NCI-H1436 treated with DMSO at 0.1 percent for 48 hours (cell line): ENCODE measurements around the gene RPS6KA2.

Experiments
- DNase-seq: peaks from one replicate; lab custom pipeline; 2025; lab: John Stamatoyannopoulos, UW

Gene RPS6KA2

DNA sequence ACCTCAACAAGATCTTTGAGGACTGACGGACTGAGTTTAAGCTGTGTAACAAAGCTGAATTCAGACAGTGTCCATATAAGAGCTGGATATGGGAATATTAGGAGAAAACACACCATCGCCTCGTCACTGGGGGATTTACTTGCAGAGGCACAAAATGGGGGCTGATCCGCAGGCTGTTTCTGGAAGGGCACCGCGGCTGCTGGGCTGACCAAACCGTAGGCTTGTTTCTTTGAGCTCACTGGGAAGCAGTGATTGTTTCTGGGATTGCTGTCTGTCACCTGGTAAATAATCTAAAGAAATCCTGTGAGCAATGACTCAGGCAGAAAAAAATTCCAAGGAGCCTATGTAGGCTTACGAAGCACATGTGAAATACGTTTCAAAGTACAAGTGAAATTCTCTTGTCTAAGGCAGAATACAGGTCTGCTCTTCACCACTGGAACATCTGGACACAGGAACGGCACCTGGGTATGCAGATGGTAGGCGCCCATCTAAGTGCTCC, 180.4 kb downstream of the RPS6KA2 start:
- no peak for DNase-seq

DNA sequence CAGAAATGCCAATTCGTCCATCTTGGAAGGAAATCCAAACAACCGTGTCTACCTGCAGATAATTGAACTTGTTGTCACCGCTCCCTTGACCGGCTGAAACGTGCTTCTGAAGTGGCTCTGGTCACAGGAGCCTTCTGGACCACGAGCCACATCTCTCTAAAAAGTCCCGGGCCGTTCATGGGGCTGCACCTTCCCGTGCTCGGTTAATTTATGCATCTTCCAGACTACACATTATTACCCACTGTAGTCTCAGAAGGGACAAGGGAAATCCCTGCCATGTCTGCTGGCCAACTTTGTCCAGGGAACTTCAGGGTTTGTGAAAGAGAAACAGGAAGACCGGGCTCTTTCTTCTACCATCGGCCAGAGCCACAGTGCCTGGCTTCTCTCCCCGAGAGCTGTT, 180.9 kb downstream of the RPS6KA2 start:
- no peak for DNase-seq

- no peak for DNase-seq
Observed at GRCh38 chr6:166444446-166444845, 182.6 kb downstream of the RPS6KA2 start.

- no peak for DNase-seq
Observed at GRCh38 chr6:166443166-166443565, 183.9 kb downstream of the RPS6KA2 start.

DNA sequence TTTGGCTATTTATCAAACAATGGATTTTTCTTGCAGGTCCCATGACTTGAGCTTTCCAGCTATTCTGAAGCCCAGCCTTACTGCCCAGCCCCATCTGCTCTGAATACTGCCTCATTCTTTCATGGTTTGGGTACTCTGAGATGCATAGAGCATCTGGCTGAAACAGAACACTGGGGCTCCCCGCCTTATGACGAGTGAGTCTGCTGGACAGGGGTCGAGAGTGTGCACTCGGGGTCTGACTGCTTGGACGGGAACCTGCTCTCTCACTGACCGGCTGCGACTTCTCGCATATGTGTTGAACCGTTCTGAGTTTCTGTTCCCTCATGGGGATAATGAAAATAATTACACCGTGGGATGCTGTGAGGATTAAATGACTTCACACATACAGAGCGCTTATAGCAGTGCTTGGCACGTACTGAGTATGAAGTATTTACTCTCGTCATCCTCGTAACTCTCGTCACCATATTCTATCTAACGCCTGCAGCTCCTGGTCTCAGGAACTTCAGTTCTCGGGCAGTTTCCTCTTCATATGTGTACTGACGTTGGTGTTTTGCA, 184.8 kb downstream of the RPS6KA2 start:
- no peak for DNase-seq

GRCh38 chr6:166441325-166442078, 185.5 kb downstream of the RPS6KA2 start:
- DNase-seq, result no peak

- DNase-seq, result no peak
Observed at GRCh38 chr6:166440729-166441128, 186.3 kb downstream of the RPS6KA2 start.

GRCh38 chr6:166440106-166440505, 186.9 kb downstream of the RPS6KA2 start:
- DNase-seq, result no peak

DNA sequence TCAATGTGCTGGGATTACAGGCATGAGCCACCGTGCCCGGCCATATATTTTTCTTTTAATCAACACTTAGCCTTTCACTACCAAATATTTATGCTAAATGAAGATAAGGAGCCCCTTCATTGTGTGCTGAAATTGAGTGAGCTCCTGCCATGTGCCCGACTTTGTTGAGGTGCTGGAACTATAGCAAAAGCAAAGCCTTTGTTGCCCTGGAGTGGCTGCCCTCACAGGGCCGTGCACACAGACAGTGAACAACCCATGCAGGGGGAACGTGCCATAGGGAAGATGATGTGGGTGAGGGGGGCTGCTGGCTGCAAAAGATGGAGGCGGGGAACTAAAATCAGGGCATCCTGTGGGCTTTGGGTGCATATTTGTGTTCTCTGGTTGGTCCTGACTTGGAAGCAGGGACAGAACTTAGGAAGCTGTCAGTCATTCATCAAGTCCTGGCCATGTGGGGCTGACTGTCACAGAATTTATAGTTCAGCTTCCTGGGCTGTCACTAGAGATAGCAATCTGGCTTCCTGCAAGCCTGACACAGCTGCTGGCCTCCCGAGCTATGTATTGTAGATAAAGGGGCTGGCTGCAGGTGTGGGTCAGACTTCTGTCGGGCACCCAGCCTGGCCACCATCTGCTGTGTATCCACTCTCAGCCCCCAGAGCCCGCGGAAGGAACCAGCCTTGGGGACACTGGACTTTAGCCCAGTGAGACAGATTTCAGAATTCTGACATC, 187.5 kb downstream of the RPS6KA2 start:
- DNase-seq, result no peak

DNA sequence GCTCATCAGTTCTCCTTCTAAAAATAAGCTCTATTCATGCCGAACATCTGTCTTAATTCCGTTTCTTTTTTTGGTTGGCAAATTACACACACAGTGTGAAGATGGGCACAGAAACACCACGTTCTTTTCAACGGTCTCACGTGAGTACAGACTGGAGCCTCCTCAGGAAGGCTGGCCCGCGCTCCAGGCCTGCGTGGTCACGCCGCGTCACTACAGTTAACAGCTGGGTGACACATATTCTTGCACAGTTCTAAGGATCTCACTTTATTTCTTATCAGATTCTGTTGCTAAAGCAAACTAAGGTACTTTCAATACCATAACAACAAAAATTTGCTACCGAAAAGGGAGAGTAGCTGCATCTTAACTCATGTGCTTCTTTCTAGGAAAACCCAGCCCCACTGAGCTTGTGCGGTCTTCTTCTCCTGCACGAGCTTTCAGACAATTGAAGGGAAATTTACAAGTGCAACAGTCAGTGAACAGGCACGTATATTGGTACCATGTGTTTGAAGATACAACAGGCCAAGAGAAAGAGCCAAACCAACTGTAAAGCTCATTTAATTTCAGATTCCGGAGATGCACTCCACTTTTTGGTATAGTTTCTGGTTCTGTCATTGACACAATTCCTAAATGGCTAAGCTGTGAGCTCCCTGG, 188.7 kb downstream of the RPS6KA2 start:
- no peak for DNase-seq

- no peak for DNase-seq
Observed at GRCh38 chr6:166437661-166438060, 189.4 kb downstream of the RPS6KA2 start.

DNA sequence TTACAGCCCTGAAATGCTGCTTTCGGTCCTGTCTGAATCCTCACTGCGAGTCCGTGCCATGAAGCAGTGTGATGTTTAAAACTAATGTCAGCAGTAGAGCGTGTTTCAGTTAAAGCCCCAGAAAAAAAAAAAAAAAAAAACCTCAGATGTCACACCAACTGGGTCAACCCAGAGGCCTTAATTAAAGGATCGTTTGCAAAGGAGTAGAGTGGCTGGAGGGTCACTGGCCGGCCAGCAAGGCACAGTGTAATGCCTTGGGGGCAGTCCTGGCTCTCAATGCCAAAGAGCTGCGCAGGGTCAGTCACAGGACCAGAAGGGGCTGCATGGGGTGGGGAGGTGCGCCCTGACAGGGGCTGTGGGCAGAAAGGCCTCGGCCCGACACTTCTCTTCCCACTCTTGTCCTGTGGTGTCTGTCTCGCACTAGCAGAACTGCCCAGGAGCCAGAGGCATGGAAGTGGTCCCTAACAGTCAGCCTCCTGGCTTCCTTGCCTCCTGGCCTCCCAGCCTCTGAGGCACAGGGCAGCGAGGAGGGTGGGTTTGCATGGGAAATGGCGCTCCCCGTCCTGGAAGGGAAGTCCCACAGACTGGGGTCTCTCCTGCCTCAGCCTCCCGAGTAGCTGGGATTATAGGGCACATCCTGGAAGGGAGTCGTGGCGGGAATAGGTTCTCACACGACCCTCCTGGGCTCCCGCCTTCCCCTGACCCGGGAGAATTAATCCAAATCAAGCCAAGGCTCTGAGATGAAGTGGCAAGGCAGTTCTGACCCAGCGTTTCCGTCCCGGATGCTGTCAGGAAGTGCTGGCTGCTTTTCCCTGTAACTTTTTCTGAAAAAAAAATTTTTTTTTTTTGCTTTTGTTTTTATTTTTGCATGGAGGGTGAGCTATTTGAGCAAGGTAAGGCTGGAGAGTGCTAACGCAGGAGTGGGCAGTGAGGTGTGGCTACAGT, 190.6 kb downstream of the RPS6KA2 start:
- no peak for DNase-seq

GRCh38 chr6:166435574-166435973, 191.5 kb downstream of the RPS6KA2 start:
- no peak for DNase-seq

DNA sequence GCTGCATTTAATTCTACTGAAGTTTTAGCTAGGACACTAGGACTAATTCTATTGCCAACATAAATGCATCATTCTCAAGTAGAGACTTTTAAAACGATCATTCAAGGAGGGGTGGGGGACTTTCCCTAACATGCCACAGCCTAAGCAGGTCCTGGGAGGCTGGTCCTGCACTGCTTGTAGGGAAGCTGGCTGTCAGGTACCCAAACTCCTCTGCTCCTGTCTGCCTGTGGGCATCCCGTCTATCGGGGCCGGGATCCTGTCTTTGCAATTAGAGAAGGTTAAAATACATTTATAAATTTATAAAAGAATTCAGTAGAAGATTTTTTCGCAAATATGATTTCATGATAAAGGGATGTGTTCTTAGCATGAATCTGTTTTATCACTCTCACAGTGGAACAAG, 192.7 kb downstream of the RPS6KA2 start:
- no peak for DNase-seq

DNA sequence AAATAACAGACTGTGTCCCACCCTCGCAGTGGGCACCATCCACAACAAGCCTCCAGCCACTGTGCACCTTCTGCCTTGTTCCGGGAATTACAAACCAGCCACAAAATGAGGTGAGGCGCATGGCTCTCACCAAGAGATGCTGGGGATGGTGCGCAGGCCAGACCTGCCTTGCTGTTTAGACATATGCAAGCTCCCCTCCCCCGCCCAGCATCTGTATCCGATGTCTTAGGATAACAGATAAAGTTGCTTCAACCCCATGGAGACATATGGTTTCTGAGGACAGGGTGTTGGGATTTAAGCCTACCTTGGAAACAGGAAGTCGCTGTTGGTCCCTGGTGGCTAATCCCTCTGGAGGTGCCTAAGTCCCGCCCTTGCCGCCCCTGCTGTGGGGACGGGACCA, 194.0 kb downstream of the RPS6KA2 start:
- no peak for DNase-seq

- no peak for DNase-seq
Observed at GRCh38 chr6:166430269-166430668, 196.8 kb downstream of the RPS6KA2 start.

DNA sequence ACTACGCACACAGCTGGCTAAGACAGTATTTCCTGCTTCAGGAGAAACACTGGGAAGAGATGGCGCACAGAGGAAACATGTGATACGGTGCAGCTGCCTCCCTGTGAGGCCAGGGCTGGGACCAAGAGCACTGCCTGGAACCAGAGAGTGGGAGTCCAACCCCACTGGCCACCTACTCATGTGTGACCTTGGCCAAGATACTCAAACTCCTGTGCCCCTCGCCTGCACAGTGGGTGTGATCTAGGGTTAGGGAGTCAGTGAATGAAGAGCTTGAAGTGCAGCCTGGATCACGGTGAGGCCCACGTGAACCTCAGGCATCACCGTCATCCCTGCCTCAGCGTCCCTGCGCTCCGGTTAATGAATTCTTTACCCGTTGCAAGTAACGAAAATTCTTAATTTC, 202.6 kb downstream of the RPS6KA2 start:
- no peak for DNase-seq

- no peak for DNase-seq
Observed at GRCh38 chr6:166423781-166424180, 203.3 kb downstream of the RPS6KA2 start.

- DNase-seq, result no peak
Observed at GRCh38 chr6:166423051-166423745, 203.9 kb downstream of the RPS6KA2 start.

- DNase-seq, result no peak
Observed at GRCh38 chr6:166422201-166422940, 204.7 kb downstream of the RPS6KA2 start.
